Nephron progenitor cell (in vitro differentiated cells): ENCODE data around the gene ABHD4.
A peak's percentile ranks its signal among the peaks of the same experiment; 100 is the strongest.
"Not testable (repeated sequence)": the region's sequence is repeated elsewhere in the genome, so short reads cannot be mapped to it uniquely, and the experiment has no call there.

Experiments
- DNase-seq: peaks from one replicate; pipeline ENCODE4 v3.0.0; 2021
- H3K27ac Mint-ChIP-seq: 2 replicates; pipeline ENCODE4 v1.8.0; 2021; ENCODE audit warnings: mild to moderate bottlenecking, moderate library complexity, mixed read lengths
- H3K27me3 Mint-ChIP-seq: 2 replicates; pipeline ENCODE4 v1.8.0; 2021; ENCODE audit warnings: mild to moderate bottlenecking, low read depth, mixed read lengths; ENCODE audit not compliant: poor library complexity
- H3K36me3 Mint-ChIP-seq: 2 replicates; pipeline ENCODE4 v1.8.0; 2021; ENCODE audit warnings: low read depth, mixed read lengths
- H3K4me1 Mint-ChIP-seq: 2 replicates; pipeline ENCODE4 v1.8.0; 2021; ENCODE audit warnings: mixed read lengths
- H3K4me3 Mint-ChIP-seq: 2 replicates; pipeline ENCODE4 v1.8.0; 2021; ENCODE audit warnings: mild to moderate bottlenecking, moderate library complexity, mixed read lengths
- H3K9me3 Mint-ChIP-seq: 2 replicates; pipeline ENCODE4 v1.8.0; 2021; ENCODE audit warnings: mild to moderate bottlenecking, moderate library complexity, mixed read lengths
- CTCF ChIP-seq: fragments of 200-600 bp; sonication (generic); IDR thresholded peaks from 2 replicates; pipeline ENCODE4 v1.5.0; 2021; ENCODE audit warnings: antibody characterized with exemption

ABHD4 gene

GRCh38 chr14:22565391-22565945 lies 32.6 kb upstream of the ABHD4 start:
- Mint-ChIP-seq H3K9me3 (no peaks in the 10 kb centered on the region), H3K27ac (no peak overlapping the region), H3K4me1 (peaks cover 36% of the 10 kb centered on the region), H3K36me3 (peaks cover 32% of the 10 kb centered on the region), H3K4me3 (no peak overlapping the region), H3K27me3 (no peaks in the 10 kb centered on the region)
- no peak for TF ChIP-seq CTCF
- DNase-seq = no peak

GRCh38 chr14:22566266-22566665 lies 31.8 kb upstream of the ABHD4 start:
- not testable (repeated sequence) for H3K4me3 Mint-ChIP-seq, H3K9me3 Mint-ChIP-seq, DNase-seq, H3K27ac Mint-ChIP-seq, H3K27me3 Mint-ChIP-seq
- Mint-ChIP-seq H3K36me3 (peaks cover 33% of the 10 kb centered on the region), H3K4me1 (peaks cover 32% of the 10 kb centered on the region)

- no peaks in the 10 kb centered on the region for H3K9me3 Mint-ChIP-seq
- H3K4me3 Mint-ChIP-seq = no peak overlapping the region
- H3K36me3 Mint-ChIP-seq = peaks cover 35% of the 10 kb centered on the region
- peaks cover 26% of the 10 kb centered on the region for H3K4me1 Mint-ChIP-seq
- no peaks in the 10 kb centered on the region for H3K27me3 Mint-ChIP-seq
- H3K27ac Mint-ChIP-seq = peak overlapping the region; percentile 51
- TF ChIP-seq CTCF = no peak
- DNase-seq = no peak
These were observed 31.3 kb upstream of the ABHD4 start for GRCh38 chr14:22566845-22567244.

DNA sequence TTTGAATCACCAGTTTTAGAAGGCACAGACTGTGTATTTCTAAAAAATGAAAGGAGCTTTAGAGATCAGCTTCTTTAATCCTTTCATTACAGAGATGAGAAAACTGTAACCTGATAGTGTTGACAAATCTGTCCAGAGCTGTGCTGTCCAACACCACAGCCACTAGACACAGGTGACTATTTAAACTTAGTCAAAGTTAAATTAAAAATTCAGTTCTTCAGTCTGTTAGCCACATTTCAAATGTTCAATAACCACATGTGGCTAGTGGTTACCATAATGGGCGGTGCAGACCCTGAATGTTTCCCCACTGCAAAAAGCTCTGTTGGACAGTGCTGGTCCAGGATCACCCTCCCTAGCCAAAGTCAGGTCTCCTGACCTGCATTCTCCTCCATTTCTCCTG lies 30.7 kb upstream of the ABHD4 start:
- Mint-ChIP-seq H3K36me3 (peaks cover 39% of the 10 kb centered on the region), H3K9me3 (no peaks in the 10 kb centered on the region), H3K27me3 (no peaks in the 10 kb centered on the region), H3K27ac (no peak overlapping the region), H3K4me1 (peaks cover 23% of the 10 kb centered on the region), H3K4me3 (no peak overlapping the region)
- no peak for TF ChIP-seq CTCF
- no peak for DNase-seq

- Mint-ChIP-seq H3K27ac (peak overlapping the region; percentile 87), H3K9me3 (no peaks in the 10 kb centered on the region), H3K27me3 (no peaks in the 10 kb centered on the region), H3K4me1 (peaks cover 23% of the 10 kb centered on the region), H3K4me3 (no peak overlapping the region), H3K36me3 (peaks cover 54% of the 10 kb centered on the region)
- TF ChIP-seq CTCF = no peak
- no peak for DNase-seq
These were observed 28.9 kb upstream of the ABHD4 start for GRCh38 chr14:22569106-22569736.

DNA sequence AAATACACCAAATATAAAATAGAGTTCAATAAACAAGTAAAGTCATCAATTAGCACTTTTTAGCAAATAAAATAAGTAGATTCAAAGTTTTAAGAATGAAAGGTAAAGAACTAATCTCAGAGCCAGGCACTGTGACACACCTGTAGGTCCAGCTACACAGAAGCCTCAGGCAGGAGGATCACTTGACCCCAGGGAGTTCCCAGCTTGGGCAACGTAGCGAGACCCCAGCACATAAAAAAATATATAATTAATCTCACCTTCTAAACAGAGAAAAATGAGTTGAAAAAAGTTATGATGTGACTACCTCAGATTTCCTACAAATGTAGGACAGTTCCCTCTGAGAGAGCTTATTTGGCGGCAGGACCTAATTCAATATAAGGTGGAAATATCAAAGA lies 28.4 kb upstream of the ABHD4 start:
- Mint-ChIP-seq H3K27me3 (no peaks in the 10 kb centered on the region), H3K27ac (no peak overlapping the region), H3K9me3 (no peaks in the 10 kb centered on the region), H3K36me3 (peaks cover 54% of the 10 kb centered on the region), H3K4me3 (no peak overlapping the region), H3K4me1 (peaks cover 23% of the 10 kb centered on the region)
- no peak for TF ChIP-seq CTCF
- no peak for DNase-seq
